Heart right ventricle (tissue), 16 donors: ENCODE data around the gene PGLYRP3. TPM values are rescaled to one million over a fixed set of nuclear protein-coding genes. Genes with fewer than 3 reads are reported as not detected.

ENCODE experiments used
- ATAC-seq, 8 donors: fragments of 200-7000 bp; cut with Tn5 transposase; one replicate each; pipeline ENCODE4 v1.9.1; 2020; ENCODE audit warnings: mild to moderate bottlenecking in 8 of 8, moderate library complexity in 8 of 8, moderate number of reproducible peaks in 1 of 8
- DNase-seq, 2 donors: peaks; one replicate each; pipeline ENCODE4 v3.0.0-alpha.2; 2020
- H3K27ac ChIP-seq, 10 donors: fragments of 200-600 bp; sonication (generic) in 2 of 10; one replicate each; pipeline versions ENCODE4 v1.5.0 to v1.8.0; 2020 to 2022; ENCODE audit warnings: mild to moderate bottlenecking in 3 of 10
- H3K27me3 ChIP-seq, 7 donors: fragments of 200-600 bp; one replicate each; pipeline ENCODE4 v1.8.0; 2021 to 2022; ENCODE audit warnings: mild to moderate bottlenecking in 2 of 7
- H3K36me3 ChIP-seq, 9 donors: fragments of 200-600 bp; sonication (generic) in 1 of 9; one replicate each; pipeline versions ENCODE4 v1.5.0 to v1.8.0; 2020 to 2022; ENCODE audit warnings: mild to moderate bottlenecking in 2 of 9
- H3K4me1 ChIP-seq, 9 donors: fragments of 200-600 bp; sonication (generic) in 1 of 9; one replicate each; pipeline versions ENCODE4 v1.5.0 to v1.8.0; 2020 to 2022; ENCODE audit warnings: mild to moderate bottlenecking in 4 of 9
- H3K4me3 ChIP-seq, 10 donors: fragments of 200-600 bp; sonication (generic) in 2 of 10; one replicate each; pipeline versions ENCODE4 v1.5.0 to v1.8.0; 2020 to 2022; ENCODE audit warnings: mild to moderate bottlenecking in 7 of 10, moderate library complexity in 2 of 10
- H3K9me3 ChIP-seq, 11 donors: fragments of 200-600 bp in 10 of 11; sonication (generic) in 2 of 11; one replicate each; pipeline versions ENCODE4 v1.5.0 to v1.8.0; 2013 to 2022; ENCODE audit warnings: mild to moderate bottlenecking in 2 of 11, control low read depth in 1 of 11, moderate library complexity in 1 of 11
- CTCF ChIP-seq, 9 donors: fragments of 200-600 bp; sonication (generic) in 2 of 9; IDR thresholded peaks; one replicate each; pipeline versions ENCODE4 v1.5.0 to v1.8.0; 2021 to 2022; ENCODE audit warnings: antibody characterized with exemption in 9 of 9, mild to moderate bottlenecking in 5 of 9, moderate library complexity in 1 of 9
- WGBS, 2 donors: extraction: QIAGEN DNeasy Blood & Tissue Kit; methylation state at CpG; one replicate each; pipeline ENCODE4 v1.1.7; 2013; ENCODE audit warnings: inconsistent platforms in 1 of 2; 5-methylcytosine and 5-hydroxymethylcytosine counted together
- intact Hi-C, 10 donors: fragments of 100-400 bp; cut with DNase I; formaldehyde crosslinking; loops; one replicate each; pipeline versions ENCODE4 v1.11.1 to v1.14.2; 2022
- polyA plus RNA-seq, 2 donors: library from polyadenylated mRNA; stranded (reverse); fragments of 200-250 nt; gene quantifications; one replicate each; pipeline ENCODE4 v1.2.3, GENCODE V29; 2013
- total RNA-seq, 10 donors: library from RNA; stranded (reverse); fragmentation: NEBNext Ultra II Directional in 3 of 10; extraction: Animal tissue kit (Norgen Biotek cat#: 25700) in 3 of 10; gene quantifications; one replicate each; pipeline versions ENCODE4 v1.2.1 to v1.2.4, GENCODE V29; 2021 to 2023
- donor health status: Arrhythmogenic right ventricular cardiomyopathy.
- donor health status: ischemic (EF 13 %, LVEDD 7.1; RV severe dilation, severe dysfunction).
- donor health status: healthy with polysubstance abuse.
- donor health status: DM: no; HTN: yes; CAD: no.
- donor health status: DM: no; HTN: no; CAD: no.
- donor health status: ischemic (EF 25% LVEDD 6.9; RV normal size, moderate dysfunction).
- donor health status: ischemic (EF 25% LVEDD 5.7; RV mildly dilated, moderate dysfunction).
- donor health status: healthy.
- donor health status: DM: yes; HTN: yes; CAD: no.
- donor health status: Ischemic cardiomyopathy.
- donor health status: ischemic (EF 35%, LVEDD 5.7; RV mildly dilated, moderate dysfunction).
- donor health status: nonischemic (EF 11% LVEDD 7.7; RV severe dilation, severe dysfunction).
- donor health status: DM: yes; HTN: yes; CAD: no.
- donor health status: PGD.
- donor health status: ischemic (EF 29% LVEDD 5.4; RV normal size, mild dysfunction).
- donor health status: nonischemic (EF 23%, LVEDD 6.1; RV moderate dilation, normal function).

PGLYRP3 gene
- total and polyA plus RNA-seq, 12 donors: not detected

GRCh38 chr1:153253076-153253475 lies 59.7 kb downstream of the PGLYRP3 start:
- WGBS, 2 donors: 42 to 49% methylated on average over 2 of the region's 2 CpGs
- no peaks in the 10 kb centered on the region for H3K36me3 ChIP-seq

DNA sequence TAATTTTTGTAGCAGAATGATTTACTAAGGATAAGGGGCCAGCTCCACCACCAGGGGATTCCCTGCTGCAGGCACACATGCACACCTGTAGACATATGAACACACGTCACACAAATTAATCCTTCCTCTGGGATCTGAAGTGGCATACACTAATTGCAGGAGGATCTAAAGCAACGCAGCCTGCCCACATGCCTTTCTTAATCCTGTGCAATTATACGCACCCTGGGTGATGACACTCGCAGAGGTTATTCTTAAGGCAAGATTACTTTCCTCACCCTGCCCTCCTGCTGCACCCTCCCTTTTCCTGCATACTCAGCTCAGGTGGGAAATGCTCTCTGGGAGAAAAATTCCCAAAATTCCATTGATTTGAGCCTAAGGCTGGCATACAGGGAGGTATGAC lies 60.8 kb downstream of the PGLYRP3 start:
- Histone ChIP-seq H3K9me3 (no peaks in the 10 kb centered on the region), H3K4me3 (no peak overlapping the region), H3K27ac (no peak overlapping the region), H3K27me3 (peaks cover 0 to 46% (median 15%) of the 10 kb centered on the region in 7 donors), H3K36me3 (no peaks in the 10 kb centered on the region), H3K4me1 (no peaks in the 10 kb centered on the region)
- intact Hi-C loops: no loop called here
- no peak for DNase-seq
- TF ChIP-seq CTCF (IDR thresholded peaks at IDR 0.05): no peak
- 83% methylated on average over 4 of the region's 4 CpGs for WGBS, 2 donors
- ATAC-seq: no peak

More at GRCh38 chr1:153253076-153253475, 59.7 kb downstream of the PGLYRP3 start:
- Histone ChIP-seq H3K4me1 (no peaks in the 10 kb centered on the region), H3K4me3 (no peak overlapping the region), H3K27ac (no peak overlapping the region), H3K27me3 (peaks cover 0 to 35% (median 12%) of the 10 kb centered on the region in 7 donors), H3K9me3 (no peaks in the 10 kb centered on the region)
- ATAC-seq (no peak), DNase-seq (no peak)
- TF ChIP-seq CTCF (IDR thresholded peaks at IDR 0.05): no peak
- intact Hi-C loops: no loop called here

DNA sequence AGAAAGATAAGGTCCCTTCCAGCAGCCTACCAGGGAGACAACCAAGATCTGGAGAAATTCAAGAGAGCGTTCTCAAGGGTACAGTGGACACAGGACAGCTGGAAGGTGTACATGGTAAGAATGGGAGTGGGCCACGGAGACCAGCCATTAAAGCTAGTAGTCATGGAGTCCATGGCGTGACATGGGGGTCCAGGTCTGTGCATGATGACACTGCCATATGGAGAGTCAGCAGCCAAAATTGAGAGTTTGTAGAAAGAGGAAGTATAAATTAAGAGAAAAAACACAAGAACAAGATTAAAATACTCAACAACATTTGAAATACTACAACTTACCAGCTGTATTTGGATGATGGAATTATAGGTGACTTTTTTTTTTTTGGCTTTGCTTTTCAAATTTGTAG lies 61.2 kb downstream of the PGLYRP3 start:
- ATAC-seq: no peak
- intact Hi-C loops: no loop called here

GRCh38 chr1:153251087-153251486 lies 61.7 kb downstream of the PGLYRP3 start:
- ATAC-seq (no peak), DNase-seq (no peak)
- Histone ChIP-seq H3K36me3 (no peaks in the 10 kb centered on the region), H3K4me3 (no peak overlapping the region), H3K4me1 (no peaks in the 10 kb centered on the region), H3K27ac (no peak overlapping the region), H3K27me3 (peaks cover 0 to 47% (median 18%) of the 10 kb centered on the region in 7 donors), H3K9me3 (no peaks in the 10 kb centered on the region)
- TF ChIP-seq CTCF (IDR thresholded peaks at IDR 0.05): no peak
- intact Hi-C loops: no loop called here
- WGBS, 2 donors: 83 to 84% methylated on average over 2 of the region's 2 CpGs

More for the DNA sequence above, 61.2 kb downstream of the PGLYRP3 start:
- Histone ChIP-seq H3K27ac (no peak overlapping the region), H3K4me1 (no peaks in the 10 kb centered on the region), H3K36me3 (no peaks in the 10 kb centered on the region), H3K4me3 (no peak overlapping the region), H3K27me3 (peaks cover 0 to 47% (median 15%) of the 10 kb centered on the region in 7 donors), H3K9me3 (no peaks in the 10 kb centered on the region)
- no peak for TF ChIP-seq CTCF (IDR thresholded peaks at IDR 0.05)
- 84 to 87% methylated on average over 3 of the region's 3 CpGs for WGBS, 2 donors
- no peak for DNase-seq
